HepG2 (cell line): ENCODE measurements around the gene DUSP16. TPM values are rescaled to one million over a fixed set of nuclear protein-coding genes. Genes with fewer than 3 reads are reported as not detected.

Experiments used
- ATAC-seq: fragments of 200-7000 bp; cut with Tn5 transposase; 3 replicates; pipeline ENCODE4 v1.9.1; 2020; ENCODE audit warnings: mild to moderate bottlenecking, moderate library complexity
- BruUV-seq: library from RNA; stranded (reverse); fragments of 400-500 nt; replicated peaks from 2 replicates; lab custom pipeline; 2021; lab: Mats Ljungman, UMichigan
- CTCF ChIA-PET: fragments of 300-600 bp; formaldehyde crosslinking; extraction: SDS; loops from one replicate; lab custom pipeline; 2021; ENCODE audit warnings: low total read pairs, inconsistent platforms, low intra/inter-chr PET ratio; lab: Yijun Ruan, JAX
- POLR2A ChIA-PET: fragments of 350-600 bp; sonication (Branson Sonifier 250); formaldehyde crosslinking; loops from one replicate; lab custom pipeline; 2020; ENCODE audit warnings: antibody characterized with exemption, inconsistent platforms; lab: Yijun Ruan, JAX
- DNase-seq: peaks from one replicate; pipeline ENCODE4 v3.0.0-alpha.2; 2015; ENCODE audit warnings: low spot score
- FAIRE-seq: peaks from 3 replicates; lab custom pipeline; 2011; peaks lifted over from hg19 to GRCh38; lab: Jason Lieb, UNC
- H2AFZ ChIP-seq: one replicate; pipeline ENCODE4 v1.6.1; 2011; ENCODE audit warnings: low read length, inconsistent platforms
- H3K27ac ChIP-seq: fragments of 300-600 bp; 3 replicates; pipeline ENCODE4 v1.8.0; 2011; ENCODE audit warnings: mixed run types, mild to moderate bottlenecking, mixed read lengths, low read length, inconsistent platforms; ENCODE audit not compliant: insufficient read depth; ENCODE audit errors: extremely low read length
- H3K27me3 ChIP-seq, 2 experiments: fragments of 200-600 bp in 1 of 2; 2 replicates in 1 of 2; 3 replicates in 1 of 2; pipeline versions ENCODE4 v1.6.0 to v1.8.0; 2011; ENCODE audit warnings: low read length in 2 of 2, mild to moderate bottlenecking in 2 of 2, moderate library complexity in 2 of 2, inconsistent platforms in 1 of 2; ENCODE audit not compliant: insufficient read depth in 2 of 2, control insufficient read depth in 1 of 2
- H3K36me3 ChIP-seq, 2 experiments: fragments of 200-600 bp in 1 of 2; replicated peaks in 1 of 2; 2 replicates in 1 of 2; 3 replicates in 1 of 2; pipeline versions ENCODE4 v1.5.1 to v1.8.0; 2011; ENCODE audit warnings: low read length in 2 of 2, inconsistent platforms in 1 of 2; ENCODE audit not compliant: insufficient read depth in 2 of 2, control insufficient read depth in 1 of 2
- H3K4me1 ChIP-seq: 2 replicates; pipeline ENCODE4 v1.5.1; 2012; ENCODE audit warnings: low read length, inconsistent platforms; ENCODE audit not compliant: insufficient read depth
- H3K4me2 ChIP-seq: 2 replicates; pipeline ENCODE4 v1.6.0; 2011; ENCODE audit warnings: low read depth, low read length, inconsistent platforms
- H3K4me3 ChIP-seq, 3 experiments: fragments of 200-600 bp in 1 of 3; sonication (generic), shearing (Covaris generic) in 1 of 3; replicated peaks in 1 of 3; 2 replicates each; pipeline ENCODE4 v1.5.1; 2011 to 2016; ENCODE audit warnings: low read length in 3 of 3, inconsistent platforms in 2 of 3, low read depth in 2 of 3, mild to moderate bottlenecking in 2 of 3, control low read depth in 1 of 3, mixed read lengths in 1 of 3; ENCODE audit not compliant: insufficient read depth in 1 of 3
- H3K79me2 ChIP-seq: one replicate; pipeline ENCODE4 v1.6.1; 2011; ENCODE audit warnings: low read length, inconsistent platforms; ENCODE audit not compliant: insufficient read depth
- H3K9ac ChIP-seq: 2 replicates; pipeline ENCODE4 v1.6.0; 2011; ENCODE audit warnings: mild to moderate bottlenecking, low read depth, low read length, inconsistent platforms; ENCODE audit not compliant: insufficient read depth
- H3K9me3 ChIP-seq: 2 replicates; pipeline ENCODE4 v1.5.1; 2012; ENCODE audit warnings: mild to moderate bottlenecking, low read length
- H4K20me1 ChIP-seq: 2 replicates; pipeline ENCODE4 v1.6.0; 2011; ENCODE audit warnings: inconsistent platforms, mild to moderate bottlenecking, low read length, moderate library complexity; ENCODE audit not compliant: insufficient read depth
- GRHL1 ChIP-seq: sonication (generic); formaldehyde crosslinking; conservative IDR thresholded peaks from 2 replicates; pipeline ENCODE4 v1.8.0; 2022; ENCODE audit warnings: missing genetic modification reagents
- IKZF1 ChIP-seq: fragments of 450-650 bp; IDR thresholded peaks from 2 replicates; pipeline ENCODE4 v1.7.1; 2016
- ISL2 ChIP-seq: sonication (generic); formaldehyde crosslinking; IDR thresholded peaks from 2 replicates; pipeline ENCODE4 v1.5.0; 2020; ENCODE audit warnings: missing genetic modification reagents
- MEF2D ChIP-seq: sonication (generic); formaldehyde crosslinking; IDR thresholded peaks from 2 replicates; pipeline ENCODE4 v1.5.1; 2020; ENCODE audit warnings: mild to moderate bottlenecking, missing genetic modification reagents
- NFE2L1 ChIP-seq: sonication (generic); formaldehyde crosslinking; IDR thresholded peaks from 2 replicates; pipeline ENCODE4 v1.4.0; 2020; ENCODE audit warnings: missing genetic modification reagents, mild to moderate bottlenecking, borderline replicate concordance
- NFRKB ChIP-seq: fragments of 450-650 bp; IDR thresholded peaks from 2 replicates; pipeline ENCODE4 v1.6.1; 2017
- RFX5 ChIP-seq: IDR thresholded peaks from 2 replicates; pipeline ENCODE4 v1.6.1; 2011; ENCODE audit warnings: low read depth, low read length, improper control_type of control experiment
- SUZ12 ChIP-seq: fragments of 150-350 bp; IDR thresholded peaks from 2 replicates; pipeline ENCODE4 v1.6.1; 2014; ENCODE audit warnings: low read depth, low read length
- SYNCRIP ChIP-seq: fragments of 200-400 bp; formaldehyde crosslinking; IDR thresholded peaks from 2 replicates; pipeline ENCODE4 v1.6.1; 2018; ENCODE audit warnings: mild to moderate bottlenecking, low read depth, low read length; ENCODE audit not compliant: insufficient read depth
- TEF ChIP-seq: sonication (generic); formaldehyde crosslinking; IDR thresholded peaks from 2 replicates; pipeline ENCODE4 v1.5.0; 2020; ENCODE audit warnings: missing genetic modification reagents
- ZBTB21 ChIP-seq: sonication (generic); formaldehyde crosslinking; IDR thresholded peaks from 2 replicates; pipeline ENCODE4 v1.4.0; 2020; ENCODE audit warnings: missing genetic modification reagents
- ZNF276 ChIP-seq: sonication (generic); formaldehyde crosslinking; IDR thresholded peaks from 2 replicates; pipeline ENCODE4 v1.4.0; 2020; ENCODE audit warnings: mild to moderate bottlenecking, low read depth, missing genetic modification reagents
- ZNF431 ChIP-seq: sonication (generic); formaldehyde crosslinking; IDR thresholded peaks from 2 replicates; pipeline ENCODE4 v1.9.0; 2022; ENCODE audit warnings: missing genetic modification reagents, low read depth, mild to moderate bottlenecking, borderline replicate concordance
- ZNF724P ChIP-seq: sonication (generic); formaldehyde crosslinking; IDR thresholded peaks from 2 replicates; pipeline ENCODE4 v1.8.0; 2022; ENCODE audit warnings: missing genetic modification reagents, borderline replicate concordance
- ZNF780A ChIP-seq: sonication (generic); formaldehyde crosslinking; IDR thresholded peaks from 2 replicates; pipeline ENCODE4 v1.8.0; 2022; ENCODE audit warnings: mild to moderate bottlenecking, missing genetic modification reagents, moderate library complexity
- WGBS: methylation state at CpG from one replicate; pipeline ENCODE4 v1.1.6; 2017; ENCODE audit warnings: low lambda C conversion rate; 5-methylcytosine and 5-hydroxymethylcytosine counted together
- in situ Hi-C: cut with HindIII; loops from 2 replicates; pipeline ENCODE4 v1.10.0; 2017; ENCODE audit warnings: low pct_unique_long_range_greater_than_20kb; ENCODE audit not compliant: extremely low pct_ligation_motif_present
- intact Hi-C: fragments of 100-400 bp; cut with micrococcal nuclease; formaldehyde crosslinking; loops from one replicate; pipeline ENCODE4 v1.10.0; 2022; ENCODE audit not compliant: unreplicated experiment
- polyA plus RNA-seq, 8 experiments: library from polyadenylated mRNA; depleted of rRNA in 3 of 8; stranded (reverse) in 7 of 8; unstranded in 1 of 8; fragments of >200 nt; fragmentation: Illumina TruSeq in 4 of 8; extraction: Trizol in 4 of 8; gene quantifications; 2 replicates each; pipeline versions ENCODE4 v1.2.1 to v1.2.3, GENCODE V29; 2011 to 2016; ENCODE audit warnings: low read depth in 4 of 8, missing spikeins in 1 of 8, mixed read lengths in 1 of 8; ENCODE audit not compliant: insufficient read depth in 1 of 8
- total RNA-seq, 5 experiments: library from RNA; depleted of rRNA; stranded (reverse); fragments of >200 nt; fragmentation: Illumina TruSeq; extraction: Trizol; gene quantifications; 2 replicates each; pipeline ENCODE4 v1.2.3, GENCODE V29; 2016; ENCODE audit warnings: low read depth in 1 of 5

DUSP16 gene
- total and polyA plus RNA-seq, 2 of the 13 experiments (the other 11 are each of a cell fraction or from before 2014, with no cell fraction given): 45.7 to 46.6 TPM

GRCh38 chr12:12428047-12428446, 134.6 kb downstream of the DUSP16 start:
- in situ Hi-C loops: no loop called here
- Histone ChIP-seq H3K9me3 (peaks cover 11% of the 10 kb centered on the region; the same call in 1 of the 2 replicates), H3K4me3 (no peak overlapping the region), H3K4me1 (peaks cover 57% of the 10 kb centered on the region), H3K9ac (no peak overlapping the region), H3K79me2 (peaks cover 2% of the 10 kb centered on the region), H3K27me3 (no peaks in the 10 kb centered on the region), H2AFZ (no peak overlapping the region), H4K20me1 (no peaks in the 10 kb centered on the region), H3K27ac (peak overlapping the region; percentile 29), H3K36me3 (no peaks in the 10 kb centered on the region)
- DNase-seq: no peak
- ChIA-PET CTCF (no interaction called here), POLR2A (interaction anchor here (2.1 kb wide), 1 partner anchor 24 kb away, joined by 4 read pairs; no protein-coding TSS in a partner anchor)
- FAIRE-seq: no peak
- intact Hi-C loops: no loop called here
- no TSS peak for BruUV-seq
- ATAC-seq: no peak; the same call in 2 of the 3 replicates
- WGBS: 81% methylated on average over 2 of the region's 2 CpGs
- no peak for TF ChIP-seq NFE2L1 (CRISPR knock-in tag)
- no peak for TF ChIP-seq TEF (CRISPR knock-in tag)
- no peak for TF ChIP-seq ZNF780A (CRISPR knock-in tag)
- no peak for TF ChIP-seq ISL2
- no peak for TF ChIP-seq MEF2D (CRISPR knock-in tag)
- TF ChIP-seq SYNCRIP: no peak
- TF ChIP-seq GRHL1 (CRISPR knock-in tag): no peak
- TF ChIP-seq RFX5: no peak
- TF ChIP-seq SUZ12: no peak
- TF ChIP-seq ZBTB21 (CRISPR knock-in tag): no peak
- no peak for TF ChIP-seq ZNF431
- TF ChIP-seq NFRKB: no peak
- TF ChIP-seq IKZF1: no peak
- TF ChIP-seq ZNF724P: no peak
- no peak for TF ChIP-seq ZNF276 (CRISPR knock-in tag)
- TF ChIP-seq, all 625 proteins: peak for 0
- no peak overlapping the region for H3K4me2 ChIP-seq
